HG02678 (cell line): ENCODE measurements around the gene RPL36A.

Experiments used
- ATAC-seq: cut with Tn5 transposase; IDR thresholded peaks from one replicate; pipeline ENCODE4 v1.9.1; 2021; ENCODE audit warnings: mild to moderate bottlenecking, moderate library complexity; ENCODE audit not compliant: unreplicated experiment

The RPL36A gene

GRCh38 chrX:101390664-101391525, at the start of gene RPL36A:
Gene RPL36A, plus strand, starts transcription at chrX:101391011. Its CDS starts 33 bp downstream, at chrX:101391044.
- peak; percentile 83 for ATAC-seq

- ATAC-seq = peak; percentile 2
These were observed 42.9 kb upstream of the RPL36A start for GRCh38 chrX:101347859-101348451.

GRCh38 chrX:101348452-101349192, 42.2 kb upstream of the RPL36A start, which contains the start of gene TIMM8A:
Gene TIMM8A, minus strand, starts transcription at chrX:101348742. Its CDS starts 78 bp downstream, at chrX:101348664.
- ATAC-seq = peak; percentile 99

GRCh38 chrX:101349193-101349562, 41.6 kb upstream of the RPL36A start:
- no peak for ATAC-seq

- no peak for ATAC-seq
These were observed 33.5 kb upstream of the RPL36A start for GRCh38 chrX:101357166-101357795.

- no peak for ATAC-seq
These were observed 30.8 kb upstream of the RPL36A start for GRCh38 chrX:101359966-101360365.

GRCh38 chrX:101360390-101360789, 30.4 kb upstream of the RPL36A start:
- no peak for ATAC-seq

GRCh38 chrX:101362116-101362515, 28.7 kb upstream of the RPL36A start:
- ATAC-seq = no peak

- no peak for ATAC-seq
These were observed 28.1 kb upstream of the RPL36A start for GRCh38 chrX:101362757-101363156.

- no peak for ATAC-seq
These were observed 25.5 kb upstream of the RPL36A start for GRCh38 chrX:101365301-101365795.

- no peak for ATAC-seq
These were observed 22.0 kb upstream of the RPL36A start for GRCh38 chrX:101368800-101369199.

GRCh38 chrX:101369687-101370086, 21.1 kb upstream of the RPL36A start:
- no peak for ATAC-seq

- peak; percentile 62 for ATAC-seq
These were observed 19.8 kb upstream of the RPL36A start for GRCh38 chrX:101370888-101371504.

GRCh38 chrX:101377547-101377946, 13.3 kb upstream of the RPL36A start:
- ATAC-seq = no peak

GRCh38 chrX:101383679-101384205, 7.1 kb upstream of the RPL36A start:
- ATAC-seq = peak; percentile 71

GRCh38 chrX:101385026-101385684, 5.7 kb upstream of the RPL36A start:
- ATAC-seq = no peak

- peak; percentile 63 for ATAC-seq
These were observed 4.8 kb upstream of the RPL36A start, which contains the start of gene BTK for GRCh38 chrX:101385795-101386541. Gene BTK, minus strand, starts transcription at chrX:101386191. Its CDS starts 10,907 bp downstream, at chrX:101375284.

GRCh38 chrX:101386542-101386885, 4.3 kb upstream of the RPL36A start:
- ATAC-seq = no peak

GRCh38 chrX:101388604-101389003, 2.2 kb upstream of the RPL36A start:
- no peak for ATAC-seq
